H1 (cell line): ENCODE data around the gene PFKP. TPM values are rescaled to one million over a fixed set of nuclear protein-coding genes. Genes with fewer than 3 reads are reported as not detected.

ENCODE experiments used
- CTCF ChIA-PET: fragments of 300-600 bp; sonication (Branson Sonifier 250); formaldehyde crosslinking; loops from one replicate; lab custom pipeline; 2021; ENCODE audit not compliant: partially characterized antibody; lab: Charles Lee
- POLR2A ChIA-PET: fragments of 300-600 bp; sonication (Branson Sonifier 250); formaldehyde crosslinking; loops from one replicate; lab custom pipeline; 2021; ENCODE audit warnings: inconsistent platforms; ENCODE audit not compliant: partially characterized antibody; lab: Charles Lee
- DNase-seq, 2 experiments: peaks; one replicate each; pipeline versions ENCODE4 v3.0.0 to v3.0.0-alpha.2; 2010 to 2022; ENCODE audit warnings: low spot score in 2 of 2, low read depth in 1 of 2, mixed read lengths in 1 of 2
- FAIRE-seq: peaks from 2 replicates; lab custom pipeline; 2011; peaks lifted over from hg19 to GRCh38; lab: Jason Lieb, UNC
- H2AFZ ChIP-seq: 2 replicates; pipeline ENCODE4 v1.8.1; 2012; ENCODE audit warnings: low read length, inconsistent platforms
- H2AK5ac ChIP-seq: 2 replicates; pipeline ENCODE4 v1.6.1; 2013; ENCODE audit warnings: low read depth, low read length
- H2BK120ac ChIP-seq: replicated peaks from 2 replicates; pipeline ENCODE3; 2013; ENCODE audit warnings: low read depth, low read length, inconsistent platforms
- H2BK12ac ChIP-seq: 2 replicates; pipeline ENCODE4 v1.6.1; 2013; ENCODE audit warnings: low read depth, low read length
- H2BK15ac ChIP-seq: 2 replicates; pipeline ENCODE4 v1.6.1; 2013; ENCODE audit warnings: low read length
- H2BK20ac ChIP-seq: 2 replicates; pipeline ENCODE4 v1.6.1; 2013; ENCODE audit warnings: low read length
- H2BK5ac ChIP-seq: 2 replicates; pipeline ENCODE4 v1.6.1; 2013; ENCODE audit warnings: low read depth, low read length
- H3K14ac ChIP-seq: 2 replicates; pipeline ENCODE4 v1.6.1; 2013; ENCODE audit warnings: inconsistent platforms; ENCODE audit not compliant: insufficient read length
- H3K18ac ChIP-seq: 2 replicates; pipeline ENCODE4 v1.6.1; 2013; ENCODE audit warnings: low read length; ENCODE audit errors: extremely low read depth
- H3K23ac ChIP-seq: 2 replicates; pipeline ENCODE4 v1.6.1; 2013; ENCODE audit warnings: inconsistent platforms; ENCODE audit not compliant: insufficient read length
- H3K23me2 ChIP-seq: 2 replicates; pipeline ENCODE4 v1.6.1; 2013; ENCODE audit warnings: low read depth, low read length
- H3K27ac ChIP-seq: 2 replicates; pipeline ENCODE4 v1.6.1; 2011; ENCODE audit warnings: low read depth, low read length, inconsistent platforms
- H3K27me3 ChIP-seq, 4 experiments: replicated peaks in 1 of 4; 1 replicate in 1 of 4; 2 replicates in 3 of 4; pipeline versions ENCODE4 v1.6.1 to v1.8.1; 2011 to 2013; ENCODE audit warnings: low read length in 3 of 4, mild to moderate bottlenecking in 3 of 4, inconsistent platforms in 2 of 4, mixed read lengths in 2 of 4, moderate library complexity in 1 of 4; ENCODE audit not compliant: control insufficient read depth in 3 of 4, insufficient read depth in 3 of 4; ENCODE audit errors: extremely low read depth in 1 of 4
- H3K36me3 ChIP-seq, 4 experiments: 2 replicates each; pipeline versions ENCODE4 v1.6.1 to v1.8.1; 2011 to 2013; ENCODE audit warnings: mild to moderate bottlenecking in 4 of 4, low read length in 3 of 4, moderate library complexity in 2 of 4, control low read depth in 1 of 4, inconsistent platforms in 1 of 4; ENCODE audit not compliant: insufficient read depth in 4 of 4, control insufficient read depth in 2 of 4
- H3K4ac ChIP-seq: replicated peaks from 2 replicates; pipeline ENCODE3; 2013; ENCODE audit warnings: low read length, low read depth, mixed read lengths, inconsistent platforms; ENCODE audit not compliant: insufficient read length
- H3K4me1 ChIP-seq, 4 experiments: replicated peaks in 1 of 4; 1 replicate in 1 of 4; 2 replicates in 3 of 4; pipeline versions ENCODE4 v1.6.1 to v1.8.1; 2011 to 2013; ENCODE audit warnings: low read length in 3 of 4, inconsistent platforms in 2 of 4, mixed read lengths in 1 of 4; ENCODE audit not compliant: insufficient read depth in 4 of 4, control insufficient read depth in 3 of 4
- H3K4me2 ChIP-seq, 2 experiments: 2 replicates each; pipeline versions ENCODE4 v1.6.1 to v1.8.1; 2011 to 2013; ENCODE audit warnings: low read depth in 2 of 2, low read length in 2 of 2, control low read depth in 1 of 2, inconsistent platforms in 1 of 2, mild to moderate bottlenecking in 1 of 2; ENCODE audit not compliant: insufficient read depth in 1 of 2
- H3K4me3 ChIP-seq, 4 experiments: fragments of 200-600, 300-600 bp in 1 of 4; sonication (generic), shearing (Covaris generic), sonication (Bioruptor Twin) in 1 of 4; 2 replicates each; pipeline versions ENCODE4 v1.5.1 to v1.8.1; 2011 to 2016; ENCODE audit warnings: low read length in 4 of 4, low read depth in 3 of 4, control low read depth in 2 of 4, inconsistent platforms in 2 of 4, mild to moderate bottlenecking in 2 of 4, mixed read lengths in 1 of 4, moderate library complexity in 1 of 4; ENCODE audit not compliant: insufficient read depth in 2 of 4; ENCODE audit errors: extremely low read depth in 1 of 4
- H3K56ac ChIP-seq: replicated peaks from 2 replicates; pipeline ENCODE3; 2013; ENCODE audit warnings: low read depth, mild to moderate bottlenecking, mixed read lengths, low read length, inconsistent platforms; ENCODE audit not compliant: insufficient read length
- H3K79me1 ChIP-seq: 2 replicates; pipeline ENCODE4 v1.6.1; 2013; ENCODE audit warnings: low read depth, low read length, control low read depth
- H3K79me2 ChIP-seq, 2 experiments: 2 replicates each; pipeline versions ENCODE4 v1.6.1 to v1.8.1; 2012 to 2013; ENCODE audit warnings: low read length in 2 of 2, mild to moderate bottlenecking in 2 of 2, inconsistent platforms in 1 of 2; ENCODE audit not compliant: insufficient read depth in 2 of 2, control insufficient read depth in 1 of 2
- H3K9ac ChIP-seq, 4 experiments: replicated peaks in 1 of 4; 1 replicate in 1 of 4; 2 replicates in 3 of 4; pipeline versions ENCODE4 v1.6.1 to v1.8.1; 2011 to 2013; ENCODE audit warnings: low read depth in 3 of 4, low read length in 3 of 4, control low read depth in 2 of 4, mild to moderate bottlenecking in 2 of 4, moderate library complexity in 2 of 4, inconsistent platforms in 1 of 4; ENCODE audit errors: extremely low read depth in 1 of 4
- H3K9me3 ChIP-seq, 2 experiments: 2 replicates each; pipeline versions ENCODE4 v1.6.1 to v1.8.1; 2012 to 2013; ENCODE audit warnings: mild to moderate bottlenecking in 2 of 2, moderate library complexity in 2 of 2, control low read depth in 1 of 2, inconsistent platforms in 1 of 2, low read depth in 1 of 2, low read length in 1 of 2, mixed read lengths in 1 of 2; ENCODE audit not compliant: insufficient read depth in 2 of 2
- H4K20me1 ChIP-seq, 2 experiments: replicated peaks in 1 of 2; 2 replicates each; pipeline versions ENCODE3 to v1.8.1; 2011 to 2013; ENCODE audit warnings: inconsistent platforms in 2 of 2, low read length in 2 of 2, mild to moderate bottlenecking in 1 of 2; ENCODE audit not compliant: insufficient read depth in 2 of 2, control insufficient read depth in 1 of 2
- H4K5ac ChIP-seq: 2 replicates; pipeline ENCODE4 v1.6.1; 2013; ENCODE audit warnings: low read length, low read depth, mixed read lengths, inconsistent platforms; ENCODE audit not compliant: insufficient read length
- H4K8ac ChIP-seq: 2 replicates; pipeline ENCODE4 v1.8.0; 2013; ENCODE audit warnings: mild to moderate bottlenecking, moderate library complexity, low read length, inconsistent platforms; ENCODE audit not compliant: insufficient read depth; ENCODE audit errors: extremely low read depth
- H4K91ac ChIP-seq: replicated peaks from 2 replicates; pipeline ENCODE3; 2013; ENCODE audit warnings: low read length, mixed read lengths, inconsistent platforms; ENCODE audit not compliant: insufficient read length
- CTCF ChIP-seq, 3 experiments: IDR thresholded peaks; 1 replicate in 2 of 3; 2 replicates in 1 of 3; pipeline versions ENCODE4 v1.5.1 to v1.6.1; 2011; ENCODE audit warnings: low read length in 3 of 3, mild to moderate bottlenecking in 3 of 3, inconsistent platforms in 2 of 3, low read depth in 1 of 3, moderate library complexity in 1 of 3; ENCODE audit not compliant: insufficient read depth in 1 of 3; ENCODE audit errors: control extremely low read depth in 1 of 3
- RBBP5 ChIP-seq: IDR thresholded peaks from 2 replicates; pipeline ENCODE4 v1.7.1; 2012; ENCODE audit warnings: low read depth, mild to moderate bottlenecking, inconsistent platforms, low read length, moderate library complexity, borderline replicate concordance
- SIN3A ChIP-seq, 2 experiments: IDR thresholded peaks in 1 of 2; conservative IDR thresholded peaks in 1 of 2; 2 replicates each; pipeline ENCODE4 v1.6.1; 2011 to 2012; ENCODE audit warnings: low read length in 2 of 2, improper control_type of control experiment in 1 of 2, low read depth in 1 of 2, mild to moderate bottlenecking in 1 of 2
- WGBS, 2 experiments: shearing (Covaris generic) in 1 of 2; methylation state at CpG; one replicate each; pipeline versions ENCODE4 v1.1.6 to v1.1.7; 2013 to 2015; ENCODE audit warnings: low lambda C conversion rate in 2 of 2, mixed read lengths in 2 of 2, inconsistent platforms in 1 of 2, low coverage in 1 of 2, missing lambda C conversion rate in 1 of 2; ENCODE audit not compliant: insufficient replicate concordance in 2 of 2, insufficient coverage in 1 of 2, insufficient read length in 1 of 2; ENCODE audit errors: extremely low coverage in 1 of 2, missing lambda C conversion rate in 1 of 2; 5-methylcytosine and 5-hydroxymethylcytosine counted together
- polyA plus RNA-seq, 7 experiments: library from polyadenylated mRNA; depleted of rRNA in 3 of 7; stranded (reverse) in 5 of 7; unstranded in 2 of 7; fragments of >200 nt in 5 of 7; fragments of 200-250 nt in 2 of 7; gene quantifications; 1 replicate in 5 of 7; 2 replicates in 1 of 7; 4 replicates in 1 of 7; pipeline versions ENCODE4 v1.2.1 to v1.2.3, GENCODE V29; 2011 to 2013; ENCODE audit warnings: missing spikeins in 2 of 7, mixed read lengths in 2 of 7
- total RNA-seq: library from RNA; stranded (reverse); fragmentation: NEBNext Ultra II Directional; extraction: Animal tissue kit (Norgen Biotek cat#: 25700); gene quantifications from 2 replicates; pipeline ENCODE4 v1.2.1, GENCODE V29; 2021

Gene PFKP
- total and polyA plus RNA-seq, 2 of the 8 experiments (the other 6 are each of a cell fraction or from before 2014, with no cell fraction given), result 51.2 to 128 TPM

GRCh38 chr10:3124412-3125175, 57.2 kb downstream of the PFKP start:
- FAIRE-seq, result no peak
- POLR2A ChIA-PET, result interaction anchor here (1.0 to 1.7 kb wide), 3 partner anchors 9 to 22 kb away, joined by 3 to 5 read pairs (median 3); no protein-coding TSS in a partner anchor
- 88% methylated on average over 35 of the region's 40 CpGs; no CpG with 5 or more reads in 1 of the 2 experiments for WGBS, 2 experiments

More at GRCh38 chr10:3124412-3125175, 57.2 kb downstream of the PFKP start:
- Histone ChIP-seq H3K4me3 (no peak overlapping the region), H2BK20ac (no peak overlapping the region), H4K20me1 (peaks cover 5 to 10% of the 10 kb centered on the region in 2 experiments), H3K4me1 (no peaks in the 10 kb centered on the region), H3K27ac (no peak overlapping the region), H3K27me3 (no peaks in the 10 kb centered on the region), H3K14ac (no peak overlapping the region), H3K4me2 (no peak overlapping the region), H3K18ac (no peak overlapping the region), H3K23ac (no peak overlapping the region), H2BK120ac (no peak overlapping the region), H2AFZ (no peak overlapping the region), H4K8ac (no peak overlapping the region), H2BK15ac (no peak overlapping the region), H4K91ac (no peak overlapping the region), H4K5ac (no peak overlapping the region), H2BK5ac (no peak overlapping the region), H2AK5ac (no peak overlapping the region), H3K79me1 (no peaks in the 10 kb centered on the region; the same call in 1 of the 2 replicates), H3K23me2 (no peaks in the 10 kb centered on the region), H3K56ac (no peak overlapping the region), H3K9ac (no peak overlapping the region), H3K9me3 (no peaks in the 10 kb centered on the region; a peak in 1 of 4 replicates), H3K36me3 (peaks cover 4 to 57% (median 37%) of the 10 kb centered on the region in 4 experiments; a peak in 7 of 8 replicates), H3K4ac (no peak overlapping the region), H3K79me2 (no peaks in the 10 kb centered on the region), H2BK12ac (no peak overlapping the region)
- TF ChIP-seq CTCF (IDR thresholded peaks at IDR 0.05; ENCODE audit: control extremely low read depth in 1 of 3, insufficient read depth in 1 of 3, low read depth in 1 of 3, low read length in 3 of 3), result no peak
- no peak for TF ChIP-seq SIN3A (conservative IDR thresholded peaks at IDR 0.05 in 1 of 2, IDR thresholded peaks at IDR 0.05 in 1 of 2; ENCODE audit: low read depth in 1 of 2, low read length in 2 of 2)
- no peak for TF ChIP-seq RBBP5
- DNase-seq, result no peak
- CTCF ChIA-PET, result interaction anchor here (1.3 to 1.5 kb wide), 2 partner anchors 9 to 81 kb away, joined by 3 to 4 read pairs; no protein-coding TSS in a partner anchor
